Stimulated activated CD8-positive, alpha-beta memory T cell treated with anti-CD3 and anti-CD28 coated beads, Interleukin-7, amount 100 ng/mL, for 48 hours (primary cell): ENCODE results near the gene MSANTD4.
"Not testable (repeated sequence)": the region's sequence is repeated elsewhere in the genome, so short reads cannot be mapped to it uniquely, and the experiment has no call there.

Experiments used
- DNase-seq, 2 donors: peaks; one replicate each; pipeline ENCODE4 v3.0.0-alpha.2; 2020; ENCODE audit warnings: low read depth in 1 of 2; ENCODE audit errors: extremely low read depth in 1 of 2

MSANTD4 gene

GRCh38 chr11:106021967-106022794 lies at the start of gene MSANTD4:
MSANTD4 (minus strand) TSS chr11:106022240; CDS start chr11:106010917, 11,323 bp downstream.
- DNase-seq, result peak; percentile 90 to 97

- DNase-seq, result no peak
Measured at GRCh38 chr11:106070606-106071005, 48.6 kb upstream of the MSANTD4 start.

GRCh38 chr11:106063009-106063408 lies 41.0 kb upstream of the MSANTD4 start:
- DNase-seq, result no peak

- no peak for DNase-seq
Measured at GRCh38 chr11:106061954-106062949, 40.2 kb upstream of the MSANTD4 start.

GRCh38 chr11:106061249-106061784 lies 39.3 kb upstream of the MSANTD4 start:
- no peak for DNase-seq

- no peak for DNase-seq
Measured at GRCh38 chr11:106059617-106060016, 37.6 kb upstream of the MSANTD4 start.

GRCh38 chr11:106058377-106058776 lies 36.3 kb upstream of the MSANTD4 start:
- DNase-seq, result not testable (repeated sequence)

- DNase-seq, result no peak
Measured at GRCh38 chr11:106051103-106051502, 29.1 kb upstream of the MSANTD4 start.

- no peak for DNase-seq
Measured at GRCh38 chr11:106049727-106050476, 27.9 kb upstream of the MSANTD4 start.

- DNase-seq, result no peak
Measured at GRCh38 chr11:106047631-106048030, 25.6 kb upstream of the MSANTD4 start.

GRCh38 chr11:106043540-106043939 lies 21.5 kb upstream of the MSANTD4 start:
- no peak for DNase-seq

GRCh38 chr11:106032861-106033260 lies 10.8 kb upstream of the MSANTD4 start:
- no peak for DNase-seq

- no peak for DNase-seq
Measured at GRCh38 chr11:106031936-106032335, 9.9 kb upstream of the MSANTD4 start.

GRCh38 chr11:106031202-106031810 lies 9.3 kb upstream of the MSANTD4 start:
- no peak for DNase-seq

- no peak for DNase-seq
Measured at GRCh38 chr11:106030609-106031008, 8.6 kb upstream of the MSANTD4 start.

GRCh38 chr11:106022795-106023275 lies 795 bp upstream of the MSANTD4 start:
- no peak for DNase-seq

GRCh38 chr11:106021181-106021966 lies 666 bp downstream of the MSANTD4 start:
- DNase-seq, result no peak

- DNase-seq, result no peak
Measured at GRCh38 chr11:106017093-106017492, 4.9 kb downstream of the MSANTD4 start.

GRCh38 chr11:106015066-106015465 lies 7.0 kb downstream of the MSANTD4 start:
- DNase-seq, result no peak
